Caco-2 (cell line): Measurements from ENCODE around the gene THADA. TPM values are rescaled to one million over a fixed set of nuclear protein-coding genes. Genes with fewer than 3 reads are reported as not detected.

Experiments used
- BruUV-seq: library from RNA; stranded (reverse); fragments of 400-500 nt; replicated peaks from 2 replicates; lab custom pipeline; 2021; lab: Mats Ljungman, UMichigan
- CTCF ChIA-PET: fragments of 300-600 bp; sonication (Branson Sonifier 250); formaldehyde crosslinking; loops from one replicate; lab custom pipeline; 2022; ENCODE audit warnings: antibody characterized with exemption; lab: Charles Lee
- POLR2A ChIA-PET: fragments of 300-600 bp; sonication (Branson Sonifier 250); formaldehyde crosslinking; loops from one replicate; lab custom pipeline; 2022; ENCODE audit warnings: antibody characterized with exemption; lab: Charles Lee
- DNase-seq, 2 experiments: peaks; one replicate each; pipeline versions ENCODE4 v3.0.0 to v3.0.0-alpha.2; 2020 to 2022
- H3K27me3 ChIP-seq: replicated peaks from 2 replicates; pipeline ENCODE4 v1.6.0; 2011; ENCODE audit warnings: low read length; ENCODE audit not compliant: control insufficient read depth, insufficient read depth
- H3K36me3 ChIP-seq: 2 replicates; pipeline ENCODE4 v1.5.1; 2011; ENCODE audit warnings: low read length; ENCODE audit not compliant: control insufficient read depth, insufficient read depth
- H3K4me1 ChIP-seq: fragments of 250-450 bp; sonication (Bioruptor Pico); 2 replicates; pipeline ENCODE4 v1.5.1; 2020; ENCODE audit warnings: mild to moderate bottlenecking
- H3K4me3 ChIP-seq: 2 replicates; pipeline ENCODE4 v1.5.1; 2011; ENCODE audit warnings: low read depth, mild to moderate bottlenecking, control low read depth, low read length
- H3K9me3 ChIP-seq: fragments of 250-450 bp; sonication (Bioruptor Pico); 2 replicates; pipeline ENCODE4 v1.5.1; 2020; ENCODE audit warnings: mild to moderate bottlenecking, moderate library complexity
- H3K27ac Mint-ChIP-seq: one replicate; pipeline ENCODE4 v1.8.0; 2022; ENCODE audit warnings: mixed read lengths; ENCODE audit not compliant: unreplicated experiment
- H3K27me3 Mint-ChIP-seq: one replicate; pipeline ENCODE4 v1.8.0; 2022; ENCODE audit warnings: mixed read lengths; ENCODE audit not compliant: insufficient read depth, unreplicated experiment
- H3K36me3 Mint-ChIP-seq: one replicate; pipeline ENCODE4 v1.8.0; 2022; ENCODE audit warnings: mild to moderate bottlenecking, mixed read lengths; ENCODE audit not compliant: insufficient read depth, unreplicated experiment
- H3K4me1 Mint-ChIP-seq: one replicate; pipeline ENCODE4 v1.8.0; 2022; ENCODE audit warnings: low read depth, mixed read lengths; ENCODE audit not compliant: unreplicated experiment
- H3K4me3 Mint-ChIP-seq: one replicate; pipeline ENCODE4 v1.8.0; 2022; ENCODE audit warnings: mild to moderate bottlenecking, moderate library complexity, mixed read lengths; ENCODE audit not compliant: unreplicated experiment
- H3K9me3 Mint-ChIP-seq: one replicate; pipeline ENCODE4 v1.8.0; 2022; ENCODE audit warnings: mixed read lengths; ENCODE audit not compliant: unreplicated experiment
- CTCF ChIP-seq, 2 experiments: fragments of 200-600 bp in 1 of 2; IDR thresholded peaks; 1 replicate in 1 of 2; 2 replicates in 1 of 2; pipeline versions ENCODE4 v1.5.1 to v1.8.0; 2011 to 2022; ENCODE audit warnings: antibody characterized with exemption in 1 of 2, control low read depth in 1 of 2, inconsistent platforms in 1 of 2, low read depth in 1 of 2, low read length in 1 of 2, mild to moderate bottlenecking in 1 of 2, moderate library complexity in 1 of 2; ENCODE audit not compliant: insufficient read depth in 1 of 2, severe bottlenecking in 1 of 2, unreplicated experiment in 1 of 2
- intact Hi-C: fragments of 100-400 bp; cut with micrococcal nuclease; formaldehyde crosslinking; loops from one replicate; pipeline ENCODE4 v1.10.0; 2022; ENCODE audit not compliant: unreplicated experiment
- total RNA-seq: library from RNA; stranded (reverse); gene quantifications from 2 replicates; pipeline ENCODE4 v1.2.3, GENCODE V29; 2022

Gene THADA
- total RNA-seq, 1 experiment from 2014 or later = 33.8 TPM

DNA sequence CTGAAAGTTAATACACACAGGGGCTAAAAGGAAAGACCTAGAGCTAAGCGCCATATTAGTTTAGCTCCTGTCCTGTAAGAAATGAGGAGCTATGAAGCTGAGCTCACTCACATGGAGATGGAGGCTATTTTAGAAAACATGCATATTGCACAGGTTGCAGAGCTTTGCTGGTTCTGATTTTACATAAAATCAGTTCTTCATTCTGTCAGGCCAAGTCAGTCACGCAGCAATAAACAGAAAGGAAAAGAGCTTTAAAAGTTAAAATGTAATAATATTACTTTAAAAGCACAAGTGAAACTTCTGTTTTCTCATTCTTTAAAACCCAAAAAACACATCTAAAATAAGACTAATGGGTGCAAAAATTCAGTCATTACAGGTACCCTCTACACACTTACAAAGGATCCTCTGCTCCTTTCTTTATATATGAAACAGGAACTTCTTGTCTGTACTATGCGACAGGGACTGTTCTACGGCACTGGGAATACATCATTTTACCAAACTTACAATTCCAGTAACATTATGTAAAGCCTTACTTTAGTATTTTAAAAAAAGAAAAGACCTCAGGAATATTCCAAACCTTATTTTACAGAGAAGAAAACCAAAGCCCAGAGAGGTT, 113.8 kb downstream of the THADA start:
- no TSS peak for BruUV-seq
- no peak for TF ChIP-seq CTCF (IDR thresholded peaks at IDR 0.05; ENCODE audit: insufficient read depth in 1 of 2, low read depth in 1 of 2, low read length in 1 of 2, severe bottlenecking in 1 of 2, unreplicated experiment in 1 of 2)
- intact Hi-C loops = loop anchor here (5.0 to 10.0 kb wide), 2 partner anchors 317 to 460 kb away; no protein-coding TSS in a partner anchor
- Mint-ChIP-seq H3K9me3 (no peaks in the 10 kb centered on the region), H3K27ac (peak overlapping the region; percentile 44), H3K27me3 (no peaks in the 10 kb centered on the region), H3K36me3 (no peaks in the 10 kb centered on the region), H3K4me1 (peaks cover 50% of the 10 kb centered on the region), H3K4me3 (no peak overlapping the region)
- CTCF ChIA-PET = interaction anchor here (1.4 kb wide), 1 partner anchor 507 kb away, joined by 5 read pairs; no protein-coding TSS in a partner anchor
- Histone ChIP-seq H3K4me1 (peaks cover 23% of the 10 kb centered on the region), H3K4me3 (no peak overlapping the region), H3K9me3 (no peaks in the 10 kb centered on the region), H3K36me3 (no peaks in the 10 kb centered on the region), H3K27me3 (no peaks in the 10 kb centered on the region)
- POLR2A ChIA-PET = interaction anchor here (0.6 kb wide), 1 partner anchor 12 kb away, joined by 3 read pairs; no protein-coding TSS in a partner anchor
- no peak for DNase-seq

- DNase-seq = no peak
- Histone ChIP-seq H3K4me1 (peaks cover 23% of the 10 kb centered on the region), H3K4me3 (no peak overlapping the region), H3K36me3 (no peaks in the 10 kb centered on the region), H3K9me3 (no peaks in the 10 kb centered on the region), H3K27me3 (no peaks in the 10 kb centered on the region)
- H3K36me3 Mint-ChIP-seq = no peaks in the 10 kb centered on the region
- CTCF ChIA-PET = interaction anchor here (0.6 to 1.4 kb wide), 2 partner anchors 506 to 646 kb away, joined by 3 to 5 read pairs; no protein-coding TSS in a partner anchor
- no TSS peak for BruUV-seq
- POLR2A ChIA-PET = no interaction called here
- H3K4me1 Mint-ChIP-seq = peaks cover 43% of the 10 kb centered on the region
- H3K27ac Mint-ChIP-seq = peak overlapping the region; percentile 44
- intact Hi-C loops = loop anchor here (5.0 to 10.0 kb wide), 2 partner anchors 316 to 459 kb away; no protein-coding TSS in a partner anchor
- H3K4me3 Mint-ChIP-seq = no peak overlapping the region
- no peak for TF ChIP-seq CTCF (IDR thresholded peaks at IDR 0.05; ENCODE audit: insufficient read depth in 1 of 2, low read depth in 1 of 2, low read length in 1 of 2, severe bottlenecking in 1 of 2, unreplicated experiment in 1 of 2)
- no peaks in the 10 kb centered on the region for H3K27me3 Mint-ChIP-seq
- no peaks in the 10 kb centered on the region for H3K9me3 Mint-ChIP-seq
Observed at GRCh38 chr2:43480874-43481273, 115.0 kb downstream of the THADA start.

DNA sequence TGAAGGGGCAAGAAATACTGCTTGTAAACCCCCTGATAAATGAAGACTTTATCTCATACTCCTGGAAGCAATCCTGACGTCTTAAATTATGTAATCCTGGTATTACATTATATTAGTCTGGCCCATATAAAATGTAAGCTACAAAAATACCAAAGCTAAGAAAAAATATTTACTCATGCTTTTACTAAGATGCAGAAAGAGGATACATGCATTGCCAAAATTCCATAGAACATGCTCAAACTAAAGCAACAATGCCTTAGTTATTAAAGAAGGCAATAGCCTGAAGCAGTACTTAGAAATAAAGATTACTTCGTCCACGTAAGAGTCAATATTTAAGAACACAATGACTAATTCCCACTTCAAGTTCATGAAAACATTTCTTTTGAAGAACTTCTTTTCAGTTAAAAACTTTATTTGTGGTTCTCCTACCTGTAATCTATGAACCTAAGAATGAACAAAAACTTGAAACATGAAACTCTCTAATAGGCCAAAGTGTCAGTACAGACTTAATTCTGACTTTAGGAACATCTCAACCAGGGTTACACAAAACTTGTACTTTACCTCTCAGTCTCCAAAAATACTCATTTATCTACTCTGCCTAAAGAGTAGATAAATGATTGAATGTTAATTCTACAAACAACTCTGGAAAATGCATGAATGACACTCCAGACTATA, 117.3 kb downstream of the THADA start:
- Mint-ChIP-seq H3K27me3 (no peaks in the 10 kb centered on the region), H3K4me3 (no peak overlapping the region), H3K27ac (peak overlapping the region; percentile 45), H3K9me3 (peaks cover 9% of the 10 kb centered on the region), H3K36me3 (peaks cover 8% of the 10 kb centered on the region), H3K4me1 (peaks cover 53% of the 10 kb centered on the region)
- no peaks in the 10 kb centered on the region for H3K27me3 ChIP-seq
- POLR2A ChIA-PET = interaction anchor here (0.5 to 1.6 kb wide), 4 partner anchors 43 to 317 kb away, joined by 3 to 12 read pairs (median 4); partner anchors contain the start of genes THADA and ZFP36L2
- intact Hi-C loops = loop anchor here (1.0 to 2.0 kb wide), 2 partner anchors 58 to 252 kb away; partner anchors contain the start of gene ZFP36L2
- no peak overlapping the region for H3K4me3 ChIP-seq
- H3K9me3 ChIP-seq = no peaks in the 10 kb centered on the region
- no peak for DNase-seq
- CTCF ChIA-PET = interaction anchor here (0.6 to 1.7 kb wide), 4 partner anchors 9 to 504 kb away, joined by 3 to 4 read pairs (median 3); no protein-coding TSS in a partner anchor
- peaks cover 23% of the 10 kb centered on the region for H3K4me1 ChIP-seq
- BruUV-seq = no TSS peak
- TF ChIP-seq CTCF (IDR thresholded peaks at IDR 0.05; ENCODE audit: insufficient read depth in 1 of 2, low read depth in 1 of 2, low read length in 1 of 2, severe bottlenecking in 1 of 2, unreplicated experiment in 1 of 2) = no peak
- H3K36me3 ChIP-seq = peaks cover 1% of the 10 kb centered on the region; the same call in 1 of the 2 replicates
